H9 (cell line): ENCODE results near the gene IL1B. TPM values are rescaled to one million over a fixed set of nuclear protein-coding genes. Genes with fewer than 3 reads are reported as not detected.

ENCODE experiments used
- DNase-seq: peaks from one replicate; pipeline ENCODE4 v3.0.0-alpha.2; 2017
- H2AFZ ChIP-seq: one replicate; pipeline ENCODE4 v1.6.1; 2013; ENCODE audit warnings: mild to moderate bottlenecking, low read length, control low read depth, moderate library complexity
- H2AK5ac ChIP-seq: 2 replicates; pipeline ENCODE4 v1.6.1; 2013; ENCODE audit warnings: low read length, control low read depth, mixed read lengths; ENCODE audit not compliant: insufficient read length
- H2BK120ac ChIP-seq: one replicate; pipeline ENCODE4 v1.6.1; 2013; ENCODE audit warnings: low read depth, mild to moderate bottlenecking, low read length, control low read depth, inconsistent platforms; ENCODE audit not compliant: poor library complexity, severe bottlenecking
- H2BK12ac ChIP-seq: 2 replicates; pipeline ENCODE4 v1.6.1; 2013; ENCODE audit warnings: low read length, control low read depth, mixed read lengths, low read depth; ENCODE audit not compliant: insufficient read length
- H2BK15ac ChIP-seq: 2 replicates; pipeline ENCODE4 v1.6.1; 2013; ENCODE audit warnings: low read depth, low read length, control low read depth
- H2BK20ac ChIP-seq: one replicate; pipeline ENCODE4 v1.6.1; 2013; ENCODE audit warnings: low read depth, mild to moderate bottlenecking, low read length, control low read depth, inconsistent platforms; ENCODE audit not compliant: poor library complexity, severe bottlenecking
- H2BK5ac ChIP-seq: 2 replicates; pipeline ENCODE4 v1.6.1; 2013; ENCODE audit warnings: low read length, control low read depth, mixed read lengths; ENCODE audit not compliant: insufficient read length
- H3K14ac ChIP-seq: 2 replicates; pipeline ENCODE4 v1.6.1; 2013; ENCODE audit warnings: low read length, control low read depth; ENCODE audit not compliant: insufficient read depth
- H3K18ac ChIP-seq: 2 replicates; pipeline ENCODE4 v1.6.1; 2013; ENCODE audit warnings: low read depth, mild to moderate bottlenecking, mixed read lengths, low read length, control low read depth; ENCODE audit not compliant: insufficient read length
- H3K23ac ChIP-seq: 2 replicates; pipeline ENCODE4 v1.6.1; 2013; ENCODE audit warnings: low read length, control low read depth, mixed read lengths, low read depth; ENCODE audit not compliant: insufficient read length
- H3K23me2 ChIP-seq: 2 replicates; pipeline ENCODE4 v1.6.1; 2013; ENCODE audit warnings: low read depth, mild to moderate bottlenecking, mixed read lengths, low read length, control low read depth; ENCODE audit not compliant: insufficient read length, poor library complexity, severe bottlenecking
- H3K27ac ChIP-seq: 2 replicates; pipeline ENCODE4 v1.5.1; 2013; ENCODE audit warnings: low read length, control low read depth, mixed read lengths, low read depth; ENCODE audit not compliant: insufficient read length
- H3K27me3 ChIP-seq: 2 replicates; pipeline ENCODE4 v1.6.1; 2013; ENCODE audit warnings: low read length, control low read depth, inconsistent platforms; ENCODE audit not compliant: insufficient read depth
- H3K4ac ChIP-seq: 2 replicates; pipeline ENCODE4 v1.6.1; 2013; ENCODE audit warnings: low read depth, mild to moderate bottlenecking, control low read depth, inconsistent platforms, low read length, moderate library complexity
- H3K4me1 ChIP-seq: 2 replicates; pipeline ENCODE4 v1.6.1; 2013; ENCODE audit warnings: low read length, control low read depth, inconsistent platforms; ENCODE audit not compliant: insufficient read depth
- H3K4me2 ChIP-seq: 2 replicates; pipeline ENCODE4 v1.6.1; 2013; ENCODE audit warnings: low read length, control low read depth, mixed read lengths; ENCODE audit not compliant: insufficient read length, insufficient read depth
- H3K56ac ChIP-seq: 2 replicates; pipeline ENCODE4 v1.6.1; 2013; ENCODE audit warnings: low read depth, mild to moderate bottlenecking, mixed read lengths, low read length, control low read depth; ENCODE audit not compliant: insufficient read length
- H3K79me1 ChIP-seq: 2 replicates; pipeline ENCODE4 v1.6.1; 2013; ENCODE audit warnings: low read depth, mild to moderate bottlenecking, moderate library complexity, low read length, control low read depth, inconsistent platforms; ENCODE audit not compliant: insufficient read depth, poor library complexity, severe bottlenecking
- H3K79me2 ChIP-seq: 2 replicates; pipeline ENCODE4 v1.6.1; 2013; ENCODE audit warnings: low read length, control low read depth, inconsistent platforms; ENCODE audit not compliant: insufficient read depth
- H3K9ac ChIP-seq: 2 replicates; pipeline ENCODE4 v1.6.1; 2013; ENCODE audit warnings: low read length, control low read depth, mixed read lengths; ENCODE audit not compliant: insufficient read length; ENCODE audit errors: extremely low read depth
- H3K9me3 ChIP-seq: one replicate; pipeline ENCODE4 v1.6.1; 2013; ENCODE audit warnings: low read depth, low read length, inconsistent platforms; ENCODE audit not compliant: control insufficient read depth
- H3T11ph ChIP-seq: one replicate; pipeline ENCODE4 v1.6.1; 2013; ENCODE audit warnings: mild to moderate bottlenecking, low read length, control low read depth, inconsistent platforms
- H4K20me1 ChIP-seq: one replicate; pipeline ENCODE4 v1.6.1; 2013; ENCODE audit not compliant: control insufficient read depth, insufficient read length, insufficient read depth
- H4K5ac ChIP-seq: 2 replicates; pipeline ENCODE4 v1.6.1; 2013; ENCODE audit warnings: low read depth, mild to moderate bottlenecking, mixed read lengths, low read length, control low read depth; ENCODE audit not compliant: insufficient read length
- H4K8ac ChIP-seq: replicated peaks from 2 replicates; pipeline ENCODE4 v1.6.1; 2013; ENCODE audit warnings: low read length, control low read depth, mixed read lengths, low read depth; ENCODE audit not compliant: insufficient read length
- H4K91ac ChIP-seq: 2 replicates; pipeline ENCODE4 v1.6.1; 2013; ENCODE audit warnings: low read depth, mild to moderate bottlenecking, moderate library complexity, mixed read lengths, low read length, control low read depth; ENCODE audit not compliant: insufficient read length
- H3K27ac Mint-ChIP-seq, 3 experiments: 2 replicates in 2 of 3; 3 replicates in 1 of 3; pipeline ENCODE4 v1.8.0; 2020 to 2021; ENCODE audit warnings: mixed read lengths in 3 of 3, mild to moderate bottlenecking in 1 of 3, moderate library complexity in 1 of 3
- H3K27me3 Mint-ChIP-seq: 2 replicates; pipeline ENCODE4 v1.8.0; 2021; ENCODE audit warnings: low read depth, mild to moderate bottlenecking, moderate library complexity, mixed read lengths
- H3K36me3 Mint-ChIP-seq, 3 experiments: 2 replicates in 2 of 3; 3 replicates in 1 of 3; pipeline ENCODE4 v1.8.0; 2020 to 2021; ENCODE audit warnings: low read depth in 3 of 3, mixed read lengths in 3 of 3; ENCODE audit not compliant: insufficient read depth in 1 of 3
- H3K4me1 Mint-ChIP-seq, 2 experiments: 2 replicates each; pipeline ENCODE4 v1.8.0; 2020; ENCODE audit warnings: mixed read lengths in 2 of 2
- H3K4me3 Mint-ChIP-seq, 2 experiments: 2 replicates in 1 of 2; 3 replicates in 1 of 2; pipeline ENCODE4 v1.8.0; 2020 to 2021; ENCODE audit warnings: mild to moderate bottlenecking in 2 of 2, mixed read lengths in 2 of 2, moderate library complexity in 1 of 2
- H3K9me3 Mint-ChIP-seq, 2 experiments: 2 replicates in 1 of 2; 3 replicates in 1 of 2; pipeline ENCODE4 v1.8.0; 2020; ENCODE audit warnings: mild to moderate bottlenecking in 2 of 2, mixed read lengths in 2 of 2, moderate library complexity in 1 of 2
- CTCF ChIP-seq: fragments of 200-600 bp; sonication (generic); conservative IDR thresholded peaks from 3 replicates; pipeline ENCODE4 v1.8.0; 2021; ENCODE audit warnings: antibody characterized with exemption, mild to moderate bottlenecking
- WGBS: extraction: QIAGEN DNeasy Blood & Tissue Kit; methylation state at CpG from one replicate; pipeline ENCODE4 v1.1.7; 2013; ENCODE audit warnings: missing lambda C conversion rate, low lambda C conversion rate, mixed read lengths; ENCODE audit not compliant: insufficient read length; ENCODE audit errors: extremely low coverage; 5-methylcytosine and 5-hydroxymethylcytosine counted together
- total RNA-seq: library from RNA; stranded (reverse); gene quantifications from 2 replicates; pipeline ENCODE4 v1.2.1, GENCODE V29; 2021

Gene IL1B
- total RNA-seq, 1 experiment from 2014 or later: not detected

DNA sequence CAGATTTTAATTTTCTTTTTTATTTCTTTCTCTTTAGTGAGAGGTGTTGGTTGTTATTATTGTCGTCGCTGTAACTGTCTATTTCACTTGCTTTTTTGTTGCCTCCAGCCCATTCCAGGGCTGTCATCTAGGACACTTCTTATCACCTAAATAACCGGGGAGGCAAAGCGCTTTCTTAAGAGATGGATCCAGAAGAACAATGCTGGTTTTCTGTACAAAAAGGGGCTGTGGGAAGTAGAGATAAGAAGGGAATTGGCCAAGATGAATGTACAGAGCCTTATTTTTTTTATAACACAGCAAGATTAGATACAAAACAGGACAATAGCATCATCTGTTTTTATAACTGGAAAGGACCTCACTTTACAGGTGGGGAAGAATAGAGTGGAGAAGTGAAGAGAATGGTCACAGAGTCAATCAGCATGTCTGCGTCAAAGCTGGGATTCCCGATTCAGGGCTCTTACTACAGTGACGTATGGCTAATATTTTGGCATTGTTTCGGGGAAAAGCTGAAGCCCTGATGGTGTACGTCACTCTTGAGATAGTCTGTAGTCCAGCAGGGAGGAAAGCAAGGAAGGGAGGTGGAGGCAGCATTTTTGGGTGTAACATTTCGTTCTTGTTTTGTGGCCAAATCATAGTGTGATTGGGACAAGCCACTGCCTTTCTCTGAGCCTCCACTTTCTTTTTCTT is 23.2 kb downstream of the IL1B start:
- H2AFZ ChIP-seq: no peak overlapping the region
- no peaks in the 10 kb centered on the region for H3K9me3 ChIP-seq
- no peak overlapping the region for H2BK15ac ChIP-seq
- TF ChIP-seq CTCF: no peak
- H2BK12ac ChIP-seq: no peak overlapping the region
- no peak overlapping the region for H2BK120ac ChIP-seq
- H4K91ac ChIP-seq: no peak overlapping the region
- no peak overlapping the region for H3T11ph ChIP-seq
- H3K27me3 ChIP-seq: no peaks in the 10 kb centered on the region
- no peak overlapping the region for H4K5ac ChIP-seq
- no peaks in the 10 kb centered on the region for H4K20me1 ChIP-seq
- no peaks in the 10 kb centered on the region for H3K79me1 ChIP-seq
- no peaks in the 10 kb centered on the region for H3K79me2 ChIP-seq
- Mint-ChIP-seq H3K9me3 (no peaks in the 10 kb centered on the region), H3K27me3 (no peaks in the 10 kb centered on the region), H3K36me3 (no peaks in the 10 kb centered on the region; a peak in 1 of 7 replicates), H3K27ac (peak overlapping the region in 2 of 3 experiments; percentile 16 to 49; a peak in 1 of 7 replicates), H3K4me3 (no peak overlapping the region), H3K4me1 (peaks cover 53 to 55% of the 10 kb centered on the region in 2 experiments)
- H2AK5ac ChIP-seq: no peak overlapping the region
- H3K14ac ChIP-seq: no peak overlapping the region
- no peaks in the 10 kb centered on the region for H3K23me2 ChIP-seq
- H3K4me1 ChIP-seq: peaks cover 16% of the 10 kb centered on the region; the same call in 1 of the 2 replicates
- H2BK5ac ChIP-seq: no peak overlapping the region
- H3K23ac ChIP-seq: no peak overlapping the region
- H3K56ac ChIP-seq: no peak overlapping the region
- H3K27ac ChIP-seq: no peak overlapping the region
- H3K9ac ChIP-seq: no peak overlapping the region
- H3K4ac ChIP-seq: no peak overlapping the region
- H2BK20ac ChIP-seq: no peak overlapping the region
- no peak overlapping the region for H4K8ac ChIP-seq
- WGBS: no CpG with 5 or more reads among the region's 10 CpGs
- no peak for DNase-seq
- no peak overlapping the region for H3K18ac ChIP-seq
- H3K4me2 ChIP-seq: no peak overlapping the region
